Caki2 (cell line): ENCODE data around the gene FOXA3. TPM values are rescaled to one million over a fixed set of nuclear protein-coding genes. Genes with fewer than 3 reads are reported as not detected.

Source experiments
- DNase-seq: peaks from one replicate; pipeline ENCODE4 v3.0.0-alpha.2; 2015; ENCODE audit warnings: low read depth
- in situ Hi-C: cut with HindIII; loops from 2 replicates; pipeline ENCODE4 v1.10.0; 2016; ENCODE audit warnings: low sequenced_read_pairs, low pct_unique_long_range_greater_than_20kb, mixed read lengths
- total RNA-seq: library from RNA; depleted of rRNA; stranded (reverse); fragments of >200 nt; shearing (Covaris generic); gene quantifications from 2 replicates; pipeline ENCODE4 v1.2.3, GENCODE V29; 2014; ENCODE audit warnings: low replicate concordance

The FOXA3 gene
- total RNA-seq, 1 experiment from 2014 or later, result 0.14 TPM

- in situ Hi-C loops, result no loop called here
- DNase-seq, result no peak
These were observed 37.9 kb upstream of the FOXA3 start for GRCh38 chr19:45825917-45826893.

GRCh38 chr19:45826934-45827333, 37.2 kb upstream of the FOXA3 start:
- in situ Hi-C loops, result no loop called here
- DNase-seq, result no peak

GRCh38 chr19:45827459-45828093, 36.5 kb upstream of the FOXA3 start:
- in situ Hi-C loops, result no loop called here
- no peak for DNase-seq

- in situ Hi-C loops, result no loop called here
These were observed 35.6 kb upstream of the FOXA3 start for GRCh38 chr19:45828523-45828922.

GRCh38 chr19:45828945-45829344, 35.2 kb upstream of the FOXA3 start:
- in situ Hi-C loops, result no loop called here
- no peak for DNase-seq

More at GRCh38 chr19:45828523-45828922, 35.6 kb upstream of the FOXA3 start:
- no peak for DNase-seq

GRCh38 chr19:45834970-45835369, 29.2 kb upstream of the FOXA3 start:
- no peak for DNase-seq
- in situ Hi-C loops, result no loop called here

GRCh38 chr19:45842198-45842597, 21.9 kb upstream of the FOXA3 start:
- in situ Hi-C loops, result no loop called here
- no peak for DNase-seq

- DNase-seq, result no peak
- in situ Hi-C loops, result no loop called here
These were observed 16.5 kb upstream of the FOXA3 start for GRCh38 chr19:45847663-45848062.

- DNase-seq, result no peak
These were observed 15.2 kb upstream of the FOXA3 start for GRCh38 chr19:45848922-45849321.

GRCh38 chr19:45852145-45852750, 11.9 kb upstream of the FOXA3 start:
- in situ Hi-C loops, result no loop called here
- no peak for DNase-seq

More at GRCh38 chr19:45848922-45849321, 15.2 kb upstream of the FOXA3 start:
- in situ Hi-C loops, result no loop called here

- DNase-seq, result no peak
- in situ Hi-C loops, result no loop called here
These were observed 11.1 kb upstream of the FOXA3 start for GRCh38 chr19:45852983-45853382.

GRCh38 chr19:45854167-45854778, 9.9 kb upstream of the FOXA3 start:
- in situ Hi-C loops, result no loop called here
- no peak for DNase-seq

- in situ Hi-C loops, result no loop called here
- DNase-seq, result no peak
These were observed 3.5 kb upstream of the FOXA3 start for GRCh38 chr19:45860359-45861259.

GRCh38 chr19:45862271-45862563, 1.9 kb upstream of the FOXA3 start:
- in situ Hi-C loops, result no loop called here
- no peak for DNase-seq

GRCh38 chr19:45862564-45863334, 1.4 kb upstream of the FOXA3 start, which contains the start of gene SYMPK:
Gene SYMPK (minus strand): TSS chr19:45863147. CDS start chr19:45854495, 8,652 bp downstream.
- peak; percentile 98 for DNase-seq
- in situ Hi-C loops, result no loop called here

GRCh38 chr19:45863335-45863839, 739 bp upstream of the FOXA3 start:
- no peak for DNase-seq
- in situ Hi-C loops, result no loop called here

- in situ Hi-C loops, result no loop called here
These were observed 530 bp downstream of the FOXA3 start for GRCh38 chr19:45864629-45865082.

More at GRCh38 chr19:45864629-45865082, 530 bp downstream of the FOXA3 start:
- no peak for DNase-seq
